NCI-H748 (cell line): ENCODE measurements around the gene OSCAR.

Experiments
- DNase-seq: peaks from one replicate; lab custom pipeline; 2025; ENCODE audit not compliant: unreplicated experiment; lab: John Stamatoyannopoulos, UW

OSCAR gene, protein sequence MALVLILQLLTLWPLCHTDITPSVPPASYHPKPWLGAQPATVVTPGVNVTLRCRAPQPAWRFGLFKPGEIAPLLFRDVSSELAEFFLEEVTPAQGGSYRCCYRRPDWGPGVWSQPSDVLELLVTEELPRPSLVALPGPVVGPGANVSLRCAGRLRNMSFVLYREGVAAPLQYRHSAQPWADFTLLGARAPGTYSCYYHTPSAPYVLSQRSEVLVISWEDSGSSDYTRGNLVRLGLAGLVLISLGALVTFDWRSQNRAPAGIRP

DNA sequence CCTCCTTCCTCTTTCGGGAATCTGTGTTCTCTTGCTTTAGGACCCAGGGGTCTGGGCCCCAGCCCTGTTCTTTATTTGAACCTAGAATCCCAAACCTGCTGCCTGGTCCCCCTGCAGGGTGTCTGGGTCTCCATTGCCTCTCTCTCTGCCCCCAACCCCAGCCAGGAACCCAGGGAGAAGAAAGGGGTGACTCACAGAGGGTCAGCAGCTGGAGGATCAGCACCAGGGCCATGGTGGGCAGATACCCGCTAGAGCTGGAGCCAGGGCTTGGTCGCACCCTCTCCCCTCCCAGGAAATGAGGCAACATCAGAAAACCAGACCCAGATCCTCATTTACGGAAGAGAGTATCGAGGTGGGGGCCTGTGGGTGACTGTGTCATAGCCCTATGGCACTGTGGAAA is at the start of gene OSCAR:
TSS of gene OSCAR (minus strand) at position 243 of the 400 bp plus-strand sequence. CDS start at position 232, 11 bp downstream.
- DNase-seq, result no peak

DNA sequence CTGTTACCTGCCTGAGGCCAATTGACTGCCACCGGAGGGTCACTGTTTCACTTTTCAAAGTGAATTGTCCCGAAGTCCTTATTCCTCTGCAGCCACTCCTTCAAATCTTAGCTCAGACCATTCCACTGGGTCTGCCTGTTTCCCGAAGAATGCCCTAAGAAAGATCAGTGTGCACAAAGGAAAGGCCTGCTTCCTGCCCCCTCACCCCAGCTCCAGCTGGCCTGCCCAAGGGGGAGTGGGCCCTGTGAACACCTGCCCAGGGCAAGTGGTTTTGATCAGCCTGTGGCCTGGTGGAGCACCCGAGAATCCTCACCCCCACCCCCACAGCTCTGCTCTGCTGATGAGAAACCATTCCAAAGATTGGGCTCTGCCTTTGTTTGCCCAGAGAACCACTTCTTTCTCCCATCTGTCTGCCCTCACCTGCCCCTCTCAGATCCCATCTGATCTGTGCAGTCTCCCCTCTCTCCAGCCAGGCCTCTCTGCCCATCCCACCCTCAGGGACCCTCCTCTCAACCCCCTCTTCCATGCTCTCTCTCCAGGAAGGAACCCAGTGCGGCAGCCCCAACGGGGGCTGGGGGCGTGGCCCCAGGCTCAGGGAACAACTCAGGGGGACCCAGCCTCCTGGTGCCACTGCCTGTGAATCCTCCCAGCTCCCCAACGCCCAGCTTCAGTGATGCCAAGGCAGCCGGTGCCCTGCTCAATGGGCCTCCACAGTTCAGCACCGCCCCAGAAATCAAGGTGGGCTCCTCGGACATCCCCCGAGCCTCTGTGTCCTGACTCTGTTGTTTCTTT is 48.6 kb upstream of the OSCAR start:
- DNase-seq, result no peak

DNA sequence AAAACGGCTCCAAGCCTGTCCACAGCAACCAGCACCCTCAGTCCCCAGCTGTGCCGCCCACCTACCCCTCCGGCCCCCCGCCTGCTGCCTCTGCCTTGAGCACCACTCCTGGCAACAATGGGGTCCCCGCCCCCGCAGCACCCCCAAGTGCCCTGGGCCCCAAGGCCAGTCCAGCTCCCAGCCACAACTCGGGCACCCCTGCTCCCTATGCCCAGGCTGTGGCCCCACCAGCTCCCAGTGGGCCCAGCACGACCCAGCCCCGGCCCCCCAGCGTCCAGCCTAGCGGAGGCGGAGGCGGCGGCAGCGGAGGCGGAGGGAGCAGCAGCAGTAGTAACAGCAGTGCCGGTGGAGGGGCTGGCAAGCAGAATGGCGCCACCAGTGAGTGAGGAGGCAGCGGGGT is 47.6 kb upstream of the OSCAR start:
- DNase-seq, result no peak

DNA sequence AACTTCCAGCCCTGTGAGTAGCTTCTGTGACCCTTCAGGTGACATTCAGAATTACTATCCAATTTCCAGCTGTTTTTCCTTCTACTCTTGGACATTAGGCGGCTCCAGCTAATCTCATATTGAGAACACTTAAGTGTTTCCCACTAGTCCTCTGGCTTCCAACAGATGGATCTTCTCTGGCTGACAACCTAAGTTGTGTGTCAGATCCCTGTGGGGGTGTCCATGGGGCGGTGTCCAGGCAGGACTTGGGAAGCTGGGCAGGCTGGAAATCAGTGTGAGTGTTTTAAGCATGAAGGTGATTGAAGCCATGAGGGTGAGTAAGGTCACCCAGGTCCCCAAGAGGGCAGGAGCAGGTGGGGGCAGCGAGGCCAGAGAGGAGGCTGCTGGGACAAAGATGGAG is 47.1 kb upstream of the OSCAR start:
- no peak for DNase-seq

DNA sequence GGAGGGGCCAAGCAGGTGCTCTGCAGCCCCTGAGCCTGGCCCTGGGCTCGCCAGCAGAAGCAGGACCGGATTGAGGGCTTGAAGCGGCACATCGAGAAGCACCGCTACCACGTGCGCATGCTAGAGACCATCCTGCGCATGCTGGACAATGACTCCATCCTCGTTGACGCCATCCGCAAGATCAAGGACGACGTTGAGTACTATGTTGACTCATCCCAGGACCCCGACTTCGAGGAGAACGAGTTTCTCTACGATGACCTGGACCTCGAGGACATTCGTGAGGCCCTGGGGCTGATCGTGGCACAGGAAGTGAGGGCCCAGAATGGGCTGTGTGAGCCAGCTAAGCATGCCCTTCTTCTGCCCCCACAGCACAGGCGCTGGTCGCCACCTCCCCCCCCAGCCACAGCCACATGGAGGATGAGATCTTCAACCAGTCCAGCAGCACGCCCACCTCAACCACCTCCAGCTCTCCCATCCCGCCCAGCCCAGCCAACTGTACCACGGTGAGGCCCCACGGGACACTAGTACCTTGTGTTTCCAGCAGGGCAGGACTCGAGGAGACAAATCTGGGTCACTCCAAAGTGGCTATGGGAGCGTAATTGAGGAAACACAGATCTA is 45.0 kb upstream of the OSCAR start:
- DNase-seq, result no peak

DNA sequence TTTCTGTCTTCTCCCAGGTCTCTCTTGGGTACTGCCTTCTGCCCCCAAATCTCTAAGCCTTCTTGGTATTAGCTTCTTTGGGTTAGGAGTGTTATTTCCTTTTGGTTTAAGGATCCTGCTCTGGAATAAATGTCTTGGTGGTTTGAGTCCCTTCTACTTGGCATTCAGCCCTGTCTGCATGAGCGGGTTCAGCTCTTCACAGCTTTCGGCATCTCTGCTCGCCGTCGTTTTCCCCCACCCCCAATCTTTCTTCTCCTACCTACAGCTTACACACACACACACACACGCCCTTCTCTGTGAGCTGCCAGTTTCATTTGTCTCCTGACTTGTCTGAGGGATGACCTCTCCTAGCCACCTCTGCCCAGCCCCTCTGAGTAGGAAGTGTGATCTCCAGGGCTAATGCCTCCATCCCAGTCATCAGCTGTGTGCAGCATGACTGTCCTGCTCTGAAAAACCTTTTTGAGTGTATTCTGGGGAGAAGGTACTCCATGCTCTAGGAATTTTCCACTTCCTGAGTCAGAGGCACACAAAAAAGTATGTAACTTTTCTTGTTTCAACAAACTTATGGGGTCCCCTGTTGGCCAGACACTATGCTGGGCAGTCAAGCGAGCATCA is 41.7 kb upstream of the OSCAR start:
- no peak for DNase-seq

DNA sequence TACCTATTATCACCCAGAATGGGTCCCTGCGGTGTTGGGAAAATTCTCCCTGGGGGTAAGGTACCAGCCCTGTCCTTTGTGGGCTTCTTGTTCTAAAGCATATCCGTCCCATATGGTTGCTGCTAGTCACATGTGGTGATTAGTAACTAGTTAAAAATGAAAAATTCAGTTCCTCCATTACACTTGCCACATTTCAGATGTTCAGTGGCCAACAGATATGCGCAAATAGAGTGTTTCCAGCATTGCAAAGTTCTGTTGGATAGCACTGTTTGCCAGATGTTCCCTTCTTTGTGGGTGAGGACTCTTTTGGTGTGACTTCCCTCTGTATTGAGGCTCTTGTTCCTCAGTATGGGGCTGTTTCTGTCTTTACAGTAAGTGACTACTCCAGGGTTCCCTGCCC is 40.8 kb upstream of the OSCAR start:
- no peak for DNase-seq

DNA sequence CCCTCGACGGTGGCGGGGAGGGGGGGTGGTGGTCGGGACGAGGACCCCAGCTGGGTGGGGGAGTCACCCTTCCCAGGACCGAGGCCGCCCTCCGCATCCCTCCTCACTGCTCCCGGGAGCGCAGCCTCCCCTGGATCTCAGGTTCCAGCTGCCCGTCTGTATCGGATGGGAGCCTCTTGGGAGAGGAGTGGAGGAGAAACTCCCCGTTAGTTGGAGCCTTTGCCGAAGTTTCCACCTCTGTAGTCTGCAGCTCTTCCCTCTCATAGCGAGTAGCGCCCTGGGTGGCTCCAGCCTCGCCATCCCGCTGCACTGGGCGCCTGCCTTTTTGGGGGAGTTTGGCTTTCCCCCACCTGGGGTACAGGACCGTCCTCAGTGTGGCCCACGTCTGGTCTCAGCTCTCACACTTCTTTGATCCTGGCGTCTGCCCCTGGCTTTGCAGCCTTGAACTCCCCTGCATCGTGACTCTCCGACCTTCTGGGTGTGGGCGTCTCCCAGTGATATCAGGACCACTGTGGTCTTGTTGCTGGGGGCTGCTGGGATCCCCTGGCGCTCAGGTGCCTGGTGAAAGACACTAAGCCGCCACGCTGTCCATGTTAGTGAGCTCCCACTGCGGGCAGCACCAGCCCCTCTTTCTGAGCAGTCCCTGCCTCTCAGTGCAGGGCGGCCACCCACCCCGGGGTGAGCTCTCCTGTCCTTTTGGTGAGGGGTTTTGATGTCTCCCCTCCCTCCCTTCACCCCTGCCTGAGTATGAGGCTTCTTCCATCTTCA is 38.1 kb upstream of the OSCAR start:
- peak; percentile 48 for DNase-seq

DNA sequence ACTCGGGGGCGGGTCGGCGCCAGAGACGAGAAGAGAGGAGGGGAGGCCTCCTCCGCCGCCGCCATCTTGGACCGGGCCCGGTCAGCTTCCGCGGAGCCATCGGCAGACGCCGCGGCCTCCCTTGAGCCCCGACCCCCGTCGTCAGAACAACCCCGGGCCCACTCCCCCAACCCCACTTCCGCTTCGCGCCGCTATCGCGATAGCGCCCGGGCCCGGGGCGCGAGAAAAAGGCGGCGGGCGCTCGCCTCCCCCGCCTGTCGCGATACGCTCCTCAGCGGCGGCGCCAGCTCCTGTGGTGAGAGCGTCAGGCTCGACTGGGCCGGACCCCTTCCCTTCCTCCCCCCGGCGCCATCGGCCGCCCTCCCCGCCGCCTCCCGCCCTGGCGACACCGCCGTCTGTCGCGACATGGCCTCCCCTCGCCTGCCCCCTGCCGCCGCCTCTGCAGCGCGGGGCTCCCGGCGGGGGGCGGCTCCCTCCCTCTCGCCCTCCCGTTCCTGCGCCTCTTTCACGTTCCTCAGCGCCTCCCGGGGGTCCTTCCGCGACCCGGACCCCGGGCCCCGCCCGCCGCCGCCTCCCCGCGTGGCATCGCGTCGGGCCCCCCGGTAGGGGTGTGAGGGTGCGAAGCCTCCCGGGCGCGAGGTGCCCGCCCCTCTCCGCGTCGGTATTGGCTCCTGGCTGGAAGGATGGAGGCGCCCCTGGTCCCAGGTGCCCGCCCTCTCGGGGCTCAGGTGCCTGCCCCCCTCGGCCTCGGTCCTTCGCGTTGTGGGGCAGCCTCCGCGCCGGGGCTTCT is 37.3 kb upstream of the OSCAR start, which contains the start of gene CNOT3:
TSS of gene CNOT3 (plus strand) at position 64 of the 790 bp plus-strand sequence. CDS start 5,217 bp downstream, outside the sequence.
- peak; percentile 48 for DNase-seq

DNA sequence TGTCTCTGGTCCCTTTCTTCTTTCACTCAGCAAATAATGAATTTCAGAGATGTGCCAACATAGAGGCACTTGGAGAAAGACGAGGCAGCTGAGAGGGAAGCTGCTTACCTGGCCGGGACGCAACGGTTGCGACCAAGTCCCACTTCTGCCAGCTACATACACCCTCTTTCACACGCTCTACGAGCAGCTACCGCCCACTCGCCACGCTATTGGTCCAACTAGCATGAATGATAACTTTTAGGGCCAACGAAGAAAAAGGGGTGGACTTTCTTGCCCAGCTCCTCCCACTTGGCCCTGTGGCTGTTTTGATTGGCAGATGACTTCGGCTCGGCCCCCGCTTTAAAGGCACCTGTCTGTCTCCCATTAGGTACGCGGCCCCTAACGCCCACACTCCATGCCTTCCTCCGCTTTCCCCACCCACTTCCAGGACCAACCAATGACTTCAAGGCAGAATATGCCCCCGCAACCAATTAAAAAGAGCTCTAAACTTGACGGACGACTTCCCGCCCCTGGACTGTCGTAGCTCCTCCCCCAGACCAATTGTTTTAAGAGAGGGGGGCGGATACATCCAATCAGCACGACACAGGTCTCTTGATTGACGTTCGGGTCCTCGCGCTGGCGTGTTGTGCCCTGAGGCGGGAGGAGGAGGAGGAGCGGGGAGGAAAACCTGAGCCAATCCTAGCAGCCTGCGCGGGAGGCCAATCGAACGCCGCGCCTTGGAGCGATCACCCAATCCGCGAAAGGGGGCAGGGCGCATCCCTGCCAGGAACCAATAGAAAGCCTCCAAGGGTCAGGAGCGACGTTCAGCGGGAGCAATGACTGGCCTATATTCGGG is 36.5 kb upstream of the OSCAR start:
- peak; percentile 100 for DNase-seq

DNA sequence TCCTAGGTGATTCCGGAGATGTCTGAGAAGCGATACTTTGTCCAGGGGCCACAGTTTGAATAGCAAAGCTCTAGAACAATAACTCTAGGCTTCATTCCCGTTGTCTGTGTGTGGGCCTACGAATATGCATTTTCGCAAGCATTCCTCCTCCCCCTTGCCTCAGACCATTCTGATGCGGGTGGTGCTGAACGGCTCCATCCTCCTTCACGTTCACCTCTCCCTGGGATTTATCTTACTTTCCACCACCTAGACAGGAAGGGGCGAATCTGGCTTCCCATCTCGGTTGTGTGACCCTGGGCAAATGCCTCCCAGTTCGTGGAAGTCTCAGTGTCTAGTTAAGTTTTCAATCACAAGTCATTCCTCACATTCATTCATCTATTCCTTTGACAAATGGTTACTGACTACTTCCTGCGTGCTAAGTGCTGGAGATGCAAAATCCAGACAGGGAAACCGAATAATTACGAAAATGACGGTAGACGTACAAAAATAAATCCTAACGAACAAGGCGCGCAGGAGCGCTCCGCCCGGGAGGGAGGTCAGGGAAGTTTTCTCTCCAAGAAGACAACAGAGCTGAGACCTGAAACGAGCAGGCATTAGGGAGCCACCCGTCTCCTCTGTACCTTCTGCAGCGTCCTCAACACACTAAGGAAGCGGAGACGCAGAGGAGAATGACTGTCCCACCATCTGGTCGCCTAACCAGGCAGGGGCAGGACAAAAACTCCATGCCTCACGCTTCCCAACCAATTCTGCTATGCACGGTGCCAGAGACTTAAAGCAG is 35.7 kb upstream of the OSCAR start:
- peak; percentile 72 for DNase-seq

DNA sequence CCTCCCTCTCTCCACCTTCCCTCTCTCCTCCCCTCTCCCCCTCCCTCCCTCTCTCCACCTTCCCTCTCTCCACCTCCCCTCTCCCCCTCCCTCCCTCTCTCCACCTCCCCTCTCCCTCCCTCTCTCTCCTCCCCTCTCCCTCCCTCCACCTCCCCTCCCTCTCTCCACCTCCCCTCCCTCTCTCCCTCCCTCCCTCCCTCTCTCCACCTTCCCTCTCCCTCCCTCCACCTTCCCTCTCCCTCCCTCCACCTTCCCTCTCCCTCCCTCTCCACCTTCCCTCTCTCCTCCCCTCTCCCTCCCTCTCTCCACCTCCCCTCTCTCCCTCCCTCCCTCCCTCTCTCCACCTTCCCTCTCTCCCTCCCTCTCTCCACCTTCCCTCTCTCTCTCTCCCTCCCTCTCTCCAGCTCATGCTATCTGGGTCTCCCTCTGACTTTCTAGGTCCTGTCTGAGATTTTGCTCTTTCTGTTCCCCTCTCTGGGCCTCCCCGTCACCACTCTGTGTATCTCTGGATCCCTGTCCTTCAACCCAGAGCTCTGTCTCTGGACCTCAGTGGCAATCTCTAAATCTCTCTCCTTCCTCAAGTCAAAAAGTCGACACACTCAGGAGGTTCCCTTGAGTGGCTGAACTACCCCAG is 33.5 kb upstream of the OSCAR start:
- DNase-seq, result no peak

DNA sequence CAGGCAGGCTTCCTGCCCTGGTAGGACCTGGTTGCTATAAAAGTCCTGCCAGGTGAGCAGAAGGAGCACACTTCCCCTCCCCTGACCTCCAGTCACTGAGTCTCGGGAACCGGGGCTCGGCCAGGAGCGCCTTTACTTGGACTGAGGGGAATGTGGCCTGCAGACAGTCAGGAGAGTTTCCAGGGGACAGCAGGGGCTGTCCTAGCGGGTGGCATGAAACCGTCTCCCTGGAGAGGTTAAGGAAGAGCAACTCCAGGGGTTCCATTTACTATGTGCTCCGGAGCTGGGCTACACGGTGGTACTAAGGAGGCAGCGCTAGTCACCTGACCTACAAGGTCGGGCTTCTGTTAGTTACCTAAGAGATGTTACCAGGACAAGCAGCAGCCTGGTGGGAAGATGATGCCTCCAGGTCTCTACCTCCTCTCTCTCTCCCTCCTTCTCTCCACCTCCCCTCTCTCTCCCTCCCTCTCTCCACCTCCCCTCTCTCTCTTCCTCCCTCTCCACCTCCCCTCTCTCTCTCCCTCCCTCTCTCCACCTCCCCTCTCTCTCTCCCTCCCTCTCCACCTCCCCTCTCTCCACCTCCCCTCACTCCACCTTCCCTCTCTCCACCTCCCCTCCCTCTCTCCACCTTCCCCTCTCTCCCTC is 32.8 kb upstream of the OSCAR start:
- peak; percentile 39 for DNase-seq

DNA sequence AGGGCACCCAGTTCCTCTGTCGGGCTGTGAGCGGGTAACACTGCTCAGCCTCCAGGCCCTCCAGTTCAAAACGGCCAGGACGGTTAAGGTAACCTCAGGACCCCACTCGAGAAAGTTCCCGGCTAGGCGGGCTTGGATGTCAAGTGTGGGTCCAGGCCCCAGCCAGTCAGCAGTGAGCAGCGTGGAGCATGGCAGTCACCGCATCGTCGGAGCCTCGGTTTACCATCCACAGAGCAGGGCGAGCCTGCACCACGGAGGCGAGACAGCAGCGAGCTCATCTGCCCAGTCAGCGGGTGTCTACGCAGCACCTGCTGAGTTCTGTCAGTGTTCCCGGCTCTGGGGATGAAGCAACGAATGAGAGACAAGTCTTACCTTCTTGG is 29.0 kb upstream of the OSCAR start:
- no peak for DNase-seq

DNA sequence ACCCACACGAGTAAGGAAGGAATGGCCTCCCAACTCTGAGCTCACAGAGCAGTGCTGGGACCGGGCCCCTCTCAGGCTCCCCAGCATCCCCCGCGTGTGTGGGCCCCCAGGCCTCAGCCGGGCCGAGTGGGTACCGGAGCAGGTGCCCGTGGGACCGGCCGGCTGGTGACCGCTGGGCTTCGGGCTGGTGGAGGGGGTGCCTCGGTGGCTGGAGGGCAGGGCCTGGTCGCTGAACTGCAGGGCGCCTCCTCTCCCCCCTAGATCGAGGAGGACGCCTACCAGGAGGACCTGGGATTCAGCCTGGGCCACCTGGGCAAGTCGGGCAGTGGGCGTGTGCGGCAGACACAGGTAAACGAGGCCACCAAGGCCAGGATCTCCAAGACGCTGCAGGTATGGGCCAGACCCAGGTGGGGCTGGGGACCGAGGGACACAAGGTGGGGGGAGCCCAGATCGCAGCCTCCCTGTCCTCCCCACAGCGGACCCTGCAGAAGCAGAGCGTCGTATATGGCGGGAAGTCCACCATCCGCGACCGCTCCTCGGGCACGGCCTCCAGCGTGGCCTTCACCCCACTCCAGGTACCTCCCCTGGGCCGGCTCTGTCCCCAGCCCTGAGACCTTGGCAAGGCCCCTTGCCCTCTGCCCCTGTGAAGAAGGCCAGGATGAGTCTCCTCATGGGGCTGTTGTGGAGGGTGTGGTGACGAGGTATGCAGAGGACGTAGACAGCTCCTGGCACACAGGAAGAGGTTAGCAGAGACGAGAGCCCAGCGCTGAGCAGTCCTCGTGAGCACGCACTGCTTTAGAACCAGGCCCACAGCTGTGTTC is 28.4 kb upstream of the OSCAR start:
- no peak for DNase-seq

DNA sequence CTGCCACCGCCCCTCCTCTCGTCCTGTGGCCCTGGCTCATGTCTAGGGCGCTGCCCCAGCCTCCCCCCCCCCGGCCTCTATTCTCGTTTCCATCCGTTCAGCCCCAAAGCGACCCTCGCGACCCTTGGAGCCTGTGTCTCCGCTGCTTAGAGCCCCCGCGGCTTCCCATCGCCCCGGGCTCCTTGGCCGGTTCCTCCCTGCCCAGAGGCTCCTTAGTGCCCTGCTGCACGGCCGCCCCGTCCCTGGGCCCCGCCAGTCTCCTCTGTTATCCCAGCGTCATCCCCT is 27.8 kb upstream of the OSCAR start:
- no peak for DNase-seq
